ENCODE results near the gene NUBPL.

The NUBPL gene

GRCh38 chr14:31572955-31573354 is 11.8 kb downstream of the NUBPL start:
- no peak for TF ChIP-seq CTCF (IDR thresholded peaks at IDR 0.05; ENCODE audit: low read depth, low read length)
- no peak overlapping the region for H3K4me3 ChIP-seq (ENCODE audit: low read depth, low read length)

DNA sequence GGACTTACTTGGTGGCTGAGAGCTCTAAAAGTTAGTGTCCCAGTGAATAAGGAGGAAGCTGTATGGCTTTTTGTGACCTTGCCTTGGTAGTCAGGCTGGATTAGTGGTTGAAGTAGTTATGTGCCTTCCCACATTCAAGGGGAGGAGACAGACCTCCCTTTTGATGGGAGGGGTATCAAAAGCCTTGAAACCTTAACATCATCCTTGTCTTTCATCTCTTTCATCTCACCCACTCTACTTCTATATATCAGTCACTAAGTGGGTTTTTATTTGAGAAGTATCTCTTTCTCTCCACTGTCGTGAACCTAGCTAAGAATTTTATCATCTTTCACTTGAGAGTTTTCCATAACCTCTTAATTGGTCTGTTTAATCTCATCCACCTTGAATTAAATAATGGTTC is 15.7 kb downstream of the NUBPL start:
- no peak overlapping the region for H3K4me3 ChIP-seq (ENCODE audit: low read depth, low read length)
- TF ChIP-seq CTCF (IDR thresholded peaks at IDR 0.05; ENCODE audit: low read depth, low read length) = no peak

DNA sequence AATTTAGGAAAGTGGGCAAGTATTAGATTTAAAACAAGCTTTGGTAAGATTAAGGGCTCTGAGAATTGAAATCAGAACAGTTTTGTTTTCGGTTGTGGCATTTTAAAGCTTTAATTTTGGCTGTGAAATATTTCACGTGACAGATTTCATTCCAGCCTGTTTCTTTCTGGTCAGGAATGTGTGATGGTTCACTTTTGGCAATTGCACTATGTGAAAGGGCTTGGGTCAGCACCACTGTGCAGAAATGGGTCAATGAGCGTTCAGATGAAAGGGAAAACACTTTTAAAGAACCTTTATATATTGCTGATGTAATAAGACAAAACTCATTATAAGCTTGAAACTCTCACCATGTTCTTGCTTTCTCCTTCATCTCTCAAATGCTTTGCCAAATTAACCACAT is 17.1 kb downstream of the NUBPL start:
- H3K4me3 ChIP-seq (ENCODE audit: low read depth, low read length) = no peak overlapping the region
- TF ChIP-seq CTCF (IDR thresholded peaks at IDR 0.05; ENCODE audit: low read depth, low read length) = no peak

- H3K4me3 ChIP-seq (ENCODE audit: low read depth, low read length) = no peak overlapping the region
- TF ChIP-seq CTCF (IDR thresholded peaks at IDR 0.05; ENCODE audit: low read depth, low read length) = no peak
Observed at GRCh38 chr14:31578792-31579501, 17.7 kb downstream of the NUBPL start.

GRCh38 chr14:31580234-31580633 is 19.0 kb downstream of the NUBPL start:
- TF ChIP-seq CTCF (IDR thresholded peaks at IDR 0.05; ENCODE audit: low read depth, low read length) = no peak
- H3K4me3 ChIP-seq (ENCODE audit: low read depth, low read length) = no peak overlapping the region

DNA sequence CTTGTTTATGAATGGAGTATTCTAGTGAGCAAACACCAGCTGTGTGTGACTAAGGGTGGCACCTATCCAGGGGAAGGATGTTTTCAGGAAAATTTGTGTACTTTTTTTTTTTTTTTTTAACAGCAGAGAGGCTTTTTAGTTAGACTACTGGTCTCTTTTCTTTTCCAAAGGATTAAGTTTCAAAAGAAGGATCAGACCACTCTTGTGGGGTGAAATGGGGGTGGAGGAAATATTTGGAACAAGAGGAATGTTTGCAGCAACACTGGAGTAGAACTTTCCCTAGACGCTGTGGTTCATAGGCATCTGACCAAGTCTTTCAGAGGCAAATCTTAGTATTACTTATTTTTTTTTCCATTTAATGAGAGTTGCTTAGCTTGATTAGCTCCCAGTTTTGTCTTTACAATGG is 21.1 kb downstream of the NUBPL start:
- TF ChIP-seq CTCF (IDR thresholded peaks at IDR 0.05; ENCODE audit: low read depth, low read length) = no peak
- no peak overlapping the region for H3K4me3 ChIP-seq (ENCODE audit: low read depth, low read length)

DNA sequence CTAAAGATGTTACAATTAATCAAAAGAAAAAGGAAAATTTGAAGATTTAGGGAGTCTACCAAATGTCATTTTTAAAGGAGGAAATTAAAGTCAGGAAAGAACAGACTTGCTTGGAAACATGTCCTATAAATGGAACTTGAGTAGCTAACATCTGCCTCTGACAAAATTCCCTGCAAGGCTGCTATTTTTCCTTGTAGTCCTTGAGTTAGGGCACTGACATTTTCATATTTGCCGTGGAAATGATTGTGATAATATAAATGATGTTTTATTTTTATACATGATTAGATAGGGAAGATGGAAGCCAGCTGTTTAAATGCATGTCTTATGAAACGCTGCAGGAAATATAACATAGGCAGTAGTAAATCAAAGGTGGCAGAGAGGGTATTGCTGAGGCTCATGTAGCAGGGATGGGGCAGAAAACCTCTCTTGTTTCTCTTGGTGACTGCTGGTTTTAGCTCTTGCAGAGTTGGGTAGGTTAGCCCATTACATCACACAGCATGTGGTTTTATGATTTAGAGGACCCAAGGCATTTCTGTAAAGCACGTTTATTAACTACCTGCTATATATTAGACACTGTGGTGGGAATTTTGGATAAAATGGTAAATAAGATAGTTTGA is 21.7 kb downstream of the NUBPL start:
- no peak overlapping the region for H3K4me3 ChIP-seq (ENCODE audit: low read depth, low read length)
- no peak for TF ChIP-seq CTCF (IDR thresholded peaks at IDR 0.05; ENCODE audit: low read depth, low read length)
